DMS79 treated with DMSO at 0.1 percent for 48 hours (cell line): ENCODE data around the gene USP10.
A peak's percentile ranks its signal among the peaks of the same experiment; 100 is the strongest.

Experiments
- DNase-seq: peaks from one replicate; lab custom pipeline; 2025; lab: John Stamatoyannopoulos, UW

Gene USP10

DNA sequence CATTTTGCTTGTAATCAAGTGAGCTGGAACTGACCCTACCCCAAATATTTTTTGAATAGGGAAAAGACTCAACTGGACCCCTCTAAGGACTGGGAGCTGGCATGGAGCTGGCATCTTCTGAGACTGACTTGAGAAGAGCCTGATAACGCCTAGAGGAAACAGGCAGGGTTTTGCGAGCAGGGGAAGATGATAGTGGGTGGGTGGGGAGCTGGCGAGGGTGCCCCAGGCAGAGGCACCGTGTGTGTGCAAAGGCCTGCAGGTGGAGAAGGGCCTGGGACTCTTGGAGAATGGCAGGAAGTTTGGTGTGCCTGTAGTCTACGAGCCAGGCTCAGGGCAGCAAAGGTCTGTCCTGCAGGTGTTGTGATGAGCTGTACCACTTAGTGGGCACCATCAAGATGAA, 124.1 kb downstream of the USP10 start:
- DNase-seq: no peak

DNA sequence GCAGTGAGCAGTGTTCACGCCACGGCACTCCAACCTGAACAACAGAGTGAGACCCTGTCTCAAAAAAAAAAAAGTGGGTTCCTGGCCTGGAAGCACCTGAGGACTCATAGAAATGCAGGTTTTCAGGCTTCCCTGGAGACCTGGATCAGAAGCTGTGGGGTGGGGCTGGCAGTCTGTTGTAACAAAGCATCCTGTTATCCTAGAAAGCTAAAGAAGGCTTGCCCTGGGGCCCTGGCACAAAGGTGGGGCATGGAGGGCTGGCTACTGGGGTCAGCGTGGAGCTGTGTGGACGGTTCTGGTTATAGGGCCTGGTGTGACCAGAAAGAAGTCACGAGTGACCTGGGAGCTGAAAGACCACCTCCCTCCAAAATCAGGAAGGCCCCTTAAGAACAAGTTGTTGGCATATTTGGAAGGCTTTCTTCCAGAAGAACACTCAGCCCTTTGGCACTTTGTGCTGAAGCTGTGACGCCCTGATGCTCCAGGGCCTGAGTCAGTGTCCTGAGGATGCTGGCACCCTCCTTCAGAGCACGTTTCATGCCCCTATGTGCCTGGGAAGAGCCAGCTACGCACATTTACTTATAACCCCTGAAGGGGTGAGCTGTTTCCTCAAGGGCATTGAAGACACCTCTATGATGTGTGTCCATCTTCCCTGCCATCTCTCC, 126.2 kb downstream of the USP10 start:
- DNase-seq: no peak

DNA sequence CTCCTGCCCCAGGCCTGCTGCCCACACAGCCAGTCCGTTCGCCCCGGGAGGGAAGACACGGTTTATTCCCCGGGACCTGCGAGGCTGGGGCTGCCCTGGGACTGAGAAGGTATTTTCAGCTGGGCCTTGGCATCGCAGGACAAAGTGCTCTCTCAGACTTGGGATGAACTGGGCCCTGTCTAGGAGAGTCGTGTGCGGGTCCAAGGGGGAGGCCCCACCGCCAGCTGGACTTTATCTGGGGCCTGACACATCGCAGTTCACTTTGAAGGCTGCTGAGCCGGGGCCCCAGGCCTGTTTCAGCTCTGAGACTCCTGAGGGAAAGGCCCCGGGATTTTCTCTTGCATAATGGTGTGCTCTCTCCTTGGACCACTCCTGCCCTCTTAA, 126.8 kb downstream of the USP10 start:
- no peak for DNase-seq

GRCh38 chr16:84827131-84827574, 127.4 kb downstream of the USP10 start:
- peak; percentile 33 for DNase-seq

DNA sequence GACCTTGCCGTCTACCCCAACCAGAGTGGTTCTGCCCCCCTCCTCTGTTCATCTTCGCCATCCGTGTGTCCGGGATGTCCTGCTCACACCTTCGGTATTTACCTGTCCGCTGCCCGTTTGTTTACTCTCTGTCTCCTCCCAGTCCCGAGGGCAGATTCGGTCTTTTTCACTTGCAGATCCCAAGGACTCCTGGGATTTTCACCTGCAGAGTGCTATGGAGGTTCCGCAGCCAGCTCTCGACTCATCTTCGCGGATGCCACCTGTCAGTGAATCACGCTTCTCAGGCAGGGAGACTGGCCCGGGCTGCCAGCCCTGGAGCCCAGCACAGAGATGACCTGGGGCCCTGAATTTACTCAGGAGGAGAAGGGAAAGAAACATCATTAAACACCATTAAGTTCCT, 128.1 kb downstream of the USP10 start:
- no peak for DNase-seq

- no peak for DNase-seq
Measured at GRCh38 chr16:84828322-84828721, 128.5 kb downstream of the USP10 start.
